Muscle of leg (tissue), 11 donors: ENCODE data around the gene INPP4B. TPM values are rescaled to one million over a fixed set of nuclear protein-coding genes. Genes with fewer than 3 reads are reported as not detected.

Source experiments
- DNase-seq: peaks from one replicate; pipeline ENCODE4 v3.0.0; 2013
- H3K27ac ChIP-seq: one replicate; pipeline ENCODE4 v1.5.1; 2013; ENCODE audit warnings: mild to moderate bottlenecking, low read length, control low read depth
- H3K27me3 ChIP-seq: one replicate; pipeline ENCODE4 v1.6.1; 2013; ENCODE audit warnings: low read length; ENCODE audit not compliant: control insufficient read depth, insufficient read depth
- H3K36me3 ChIP-seq: one replicate; pipeline ENCODE4 v1.6.1; 2013; ENCODE audit warnings: low read length; ENCODE audit not compliant: control insufficient read depth, insufficient read depth
- H3K4me1 ChIP-seq: one replicate; pipeline ENCODE4 v1.6.1; 2013; ENCODE audit warnings: low read length; ENCODE audit not compliant: control insufficient read depth, insufficient read depth
- H3K4me3 ChIP-seq: one replicate; pipeline ENCODE4 v1.5.1; 2013; ENCODE audit warnings: low read length, control low read depth
- H3K9me3 ChIP-seq: replicated peaks from 2 replicates; pipeline ENCODE4 v1.6.1; 2013; ENCODE audit warnings: low read depth, low read length; ENCODE audit not compliant: control insufficient read depth
- WGBS: methylation state at CpG from one replicate; pipeline ENCODE4 v1.1.5; 2013; ENCODE audit warnings: missing lambda C conversion rate; ENCODE audit not compliant: insufficient coverage; 5-methylcytosine and 5-hydroxymethylcytosine counted together
- polyA plus RNA-seq, 8 donors: library from polyadenylated mRNA; unstranded; fragments of 120-200 nt; gene quantifications; one replicate each; pipeline versions ENCODE4 v1.2.1 to v1.2.3, GENCODE V29; 2013; ENCODE audit warnings: inconsistent platforms in 1 of 8, low replicate concordance in 1 of 8; ENCODE audit not compliant: insufficient read length in 8 of 8, insufficient read depth in 1 of 8
- total RNA-seq: library from RNA; stranded (reverse); fragments of 120-200 nt; gene quantifications from one replicate; pipeline ENCODE4 v1.2.4, GENCODE V29; 2013

Gene INPP4B
- total and polyA plus RNA-seq, 9 donors, result 15.7 to 55.1 (median 30.6) TPM

DNA sequence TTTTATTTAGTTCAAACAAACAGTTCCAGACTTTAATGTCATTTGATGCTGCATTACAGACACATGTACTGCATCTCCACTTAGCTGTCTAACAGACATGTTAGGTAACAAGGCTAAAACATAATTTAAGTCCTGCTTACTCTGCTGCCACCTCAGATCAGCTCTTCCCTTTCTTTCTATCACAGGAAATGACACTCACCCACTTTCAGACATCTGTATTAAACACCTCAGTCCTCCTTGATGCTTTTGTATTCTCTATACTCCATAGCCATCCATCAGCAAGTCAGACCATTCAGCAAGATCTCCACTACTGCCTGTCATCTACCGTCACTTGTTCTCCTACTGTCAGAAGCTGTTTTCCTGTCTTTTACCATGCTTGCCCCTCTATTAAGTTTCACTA, 804.3 kb downstream of the INPP4B start:
- no peaks in the 10 kb centered on the region for H3K27me3 ChIP-seq
- H3K4me3 ChIP-seq, result no peak overlapping the region
- WGBS, result 80% methylated on average over 1 of the region's 1 CpG
- no peaks in the 10 kb centered on the region for H3K4me1 ChIP-seq
- DNase-seq, result no peak
- no peak overlapping the region for H3K27ac ChIP-seq
- no peaks in the 10 kb centered on the region for H3K9me3 ChIP-seq
- no peaks in the 10 kb centered on the region for H3K36me3 ChIP-seq

DNA sequence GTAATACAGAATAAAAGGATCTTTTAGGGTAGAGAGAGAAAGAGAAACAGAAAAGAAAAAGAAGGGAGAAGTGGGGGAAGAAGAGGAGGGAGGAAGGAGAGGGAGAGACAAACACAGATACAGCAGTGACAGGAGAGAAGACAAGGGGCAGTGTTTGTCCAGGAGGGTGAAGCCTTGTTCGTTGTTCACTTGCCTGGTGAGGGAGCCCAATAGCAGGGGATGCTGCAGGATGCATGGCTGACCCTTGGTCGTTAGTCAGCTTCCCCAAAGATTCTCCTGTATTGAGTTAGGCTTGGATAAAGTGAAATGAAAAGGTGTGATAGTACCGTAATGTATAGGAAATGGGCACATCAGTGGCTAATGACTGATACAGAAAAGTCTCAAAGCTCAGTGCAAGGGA, 806.1 kb downstream of the INPP4B start:
- no peaks in the 10 kb centered on the region for H3K27me3 ChIP-seq
- H3K36me3 ChIP-seq, result no peaks in the 10 kb centered on the region
- no peaks in the 10 kb centered on the region for H3K4me1 ChIP-seq
- no peak overlapping the region for H3K27ac ChIP-seq
- DNase-seq, result no peak
- H3K9me3 ChIP-seq, result no peaks in the 10 kb centered on the region
- WGBS, result 50% methylated on average over 2 of the region's 3 CpGs
- no peak overlapping the region for H3K4me3 ChIP-seq

DNA sequence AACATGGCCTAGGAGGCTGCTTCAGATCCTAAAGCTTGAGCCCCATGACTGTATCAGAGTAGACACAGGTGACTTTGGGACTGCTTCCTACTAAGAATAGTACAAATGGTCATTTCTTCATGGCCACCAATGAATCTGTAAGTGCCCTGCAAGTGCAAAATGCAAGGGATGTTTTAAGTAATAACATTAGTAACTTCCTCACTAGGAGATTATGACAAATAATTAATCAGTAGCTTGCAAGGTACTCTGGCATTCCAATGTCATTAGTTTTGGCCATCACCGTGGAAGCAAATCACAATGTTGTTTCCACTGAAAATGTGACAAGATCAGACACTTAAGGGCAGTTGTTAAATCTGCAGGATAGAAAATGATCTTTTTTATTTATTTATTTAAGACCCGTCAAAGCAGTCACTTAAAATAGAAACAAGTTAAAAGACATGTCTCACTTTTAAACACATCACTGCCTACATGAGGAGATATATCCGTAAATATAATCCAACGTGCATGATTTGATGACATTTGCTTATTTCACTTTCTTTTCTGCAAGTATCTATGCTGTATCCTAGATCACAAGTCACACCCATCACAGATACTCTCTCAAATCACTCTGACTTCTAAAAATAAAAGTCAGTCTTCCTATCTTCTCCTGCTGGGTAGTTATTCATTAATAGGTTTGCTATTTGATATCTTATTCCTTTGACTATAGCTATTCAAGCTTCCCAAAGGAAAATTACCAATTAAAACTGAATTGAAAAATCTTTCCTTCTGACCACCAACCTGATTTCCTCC, 809.1 kb downstream of the INPP4B start:
- no CpG with 5 or more reads among the region's 4 CpGs for WGBS
- Histone ChIP-seq H3K27ac (no peak overlapping the region), H3K27me3 (no peaks in the 10 kb centered on the region), H3K4me3 (no peak overlapping the region), H3K4me1 (no peaks in the 10 kb centered on the region), H3K36me3 (no peaks in the 10 kb centered on the region), H3K9me3 (no peaks in the 10 kb centered on the region)
- DNase-seq, result no peak

- no peak for DNase-seq
- H3K4me1 ChIP-seq, result no peaks in the 10 kb centered on the region
- H3K9me3 ChIP-seq, result no peaks in the 10 kb centered on the region
- no peak overlapping the region for H3K27ac ChIP-seq
- H3K27me3 ChIP-seq, result no peaks in the 10 kb centered on the region
- no peak overlapping the region for H3K4me3 ChIP-seq
- no peaks in the 10 kb centered on the region for H3K36me3 ChIP-seq
Observed at GRCh38 chr4:142035566-142035965, 810.5 kb downstream of the INPP4B start.

DNA sequence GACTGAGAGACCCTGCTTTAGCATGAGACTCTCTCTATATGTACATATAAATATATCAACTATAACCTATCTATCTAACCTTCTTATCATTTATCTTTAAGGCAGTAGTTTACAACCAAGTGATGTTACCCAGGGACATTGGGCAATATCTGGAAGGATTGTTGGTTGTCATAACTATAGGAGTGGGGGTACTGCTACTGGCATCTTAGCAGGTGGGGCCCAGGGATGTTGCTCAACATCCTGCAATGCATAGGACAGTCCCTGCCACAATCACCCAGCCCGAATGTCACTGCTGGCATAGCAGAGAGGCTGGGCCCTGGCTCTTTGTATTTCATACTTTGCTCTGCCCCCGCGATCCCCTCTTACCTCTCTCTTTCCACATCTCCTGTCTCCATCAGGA, 812.0 kb downstream of the INPP4B start:
- no peak overlapping the region for H3K27ac ChIP-seq
- no peaks in the 10 kb centered on the region for H3K36me3 ChIP-seq
- no peak overlapping the region for H3K4me3 ChIP-seq
- no peaks in the 10 kb centered on the region for H3K27me3 ChIP-seq
- WGBS, result 100% methylated on average over 3 of the region's 3 CpGs
- no peaks in the 10 kb centered on the region for H3K9me3 ChIP-seq
- H3K4me1 ChIP-seq, result no peaks in the 10 kb centered on the region
- no peak for DNase-seq

DNA sequence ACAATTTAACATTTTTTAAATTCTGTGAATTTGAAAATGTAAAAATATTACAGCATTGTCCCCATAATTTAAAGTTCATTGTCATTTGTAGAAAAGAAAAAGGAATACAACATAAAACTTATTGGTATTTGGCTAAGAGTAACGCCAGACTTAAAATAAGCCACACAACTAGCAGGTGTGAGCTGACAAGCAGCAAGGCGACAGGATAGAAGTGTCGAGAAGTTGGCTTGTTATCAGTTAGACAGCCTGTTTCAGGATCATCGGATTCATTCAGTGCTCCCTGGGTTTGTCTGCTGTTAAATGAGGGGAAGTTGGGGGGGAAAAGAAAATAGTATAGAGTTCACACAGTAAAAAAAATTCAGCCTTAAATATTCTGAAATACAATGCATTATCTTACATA, 816.1 kb downstream of the INPP4B start:
- no peaks in the 10 kb centered on the region for H3K4me1 ChIP-seq
- no peaks in the 10 kb centered on the region for H3K27me3 ChIP-seq
- no peak overlapping the region for H3K27ac ChIP-seq
- no peaks in the 10 kb centered on the region for H3K9me3 ChIP-seq
- WGBS, result 40% methylated on average over 1 of the region's 4 CpGs
- no peak for DNase-seq
- H3K4me3 ChIP-seq, result no peak overlapping the region
- no peaks in the 10 kb centered on the region for H3K36me3 ChIP-seq

- DNase-seq, result no peak
- H3K27me3 ChIP-seq, result no peaks in the 10 kb centered on the region
- H3K4me3 ChIP-seq, result no peak overlapping the region
- no CpG with 5 or more reads among the region's 2 CpGs for WGBS
- no peaks in the 10 kb centered on the region for H3K36me3 ChIP-seq
- no peak overlapping the region for H3K27ac ChIP-seq
- no peaks in the 10 kb centered on the region for H3K9me3 ChIP-seq
- H3K4me1 ChIP-seq, result no peaks in the 10 kb centered on the region
Observed at GRCh38 chr4:142021761-142022160, 824.3 kb downstream of the INPP4B start.

GRCh38 chr4:142021181-142021580, 824.9 kb downstream of the INPP4B start:
- Histone ChIP-seq H3K4me1 (no peaks in the 10 kb centered on the region), H3K27ac (no peak overlapping the region), H3K27me3 (no peaks in the 10 kb centered on the region), H3K9me3 (no peaks in the 10 kb centered on the region), H3K4me3 (no peak overlapping the region), H3K36me3 (no peaks in the 10 kb centered on the region)
- whole genome bisulfite sequencing, result no CpG with 5 or more reads among the region's 1 CpG
- DNase-seq, result no peak

DNA sequence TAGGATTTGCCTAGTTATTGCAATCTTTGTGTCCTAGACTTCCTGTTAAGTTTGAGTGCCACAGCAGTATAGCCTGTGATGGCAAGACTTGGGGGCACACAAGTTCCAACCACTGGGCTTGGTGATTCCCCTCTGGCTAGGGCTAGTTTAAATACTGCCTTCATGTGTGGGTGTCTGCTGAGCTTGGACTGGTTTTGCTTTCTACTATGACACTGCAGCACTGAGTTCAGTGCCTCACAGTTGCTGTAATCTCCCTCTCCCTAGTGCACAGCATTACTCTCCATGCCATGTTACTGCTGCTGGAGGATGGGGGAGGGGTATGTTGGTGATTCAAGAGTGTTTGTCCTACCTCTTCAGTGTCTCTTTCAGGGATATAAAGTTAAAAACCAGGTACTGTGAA, 830.1 kb downstream of the INPP4B start:
- no peaks in the 10 kb centered on the region for H3K4me1 ChIP-seq
- no peak for DNase-seq
- no peaks in the 10 kb centered on the region for H3K36me3 ChIP-seq
- H3K4me3 ChIP-seq, result no peak overlapping the region
- H3K27me3 ChIP-seq, result no peaks in the 10 kb centered on the region
- no peak overlapping the region for H3K27ac ChIP-seq
- no peaks in the 10 kb centered on the region for H3K9me3 ChIP-seq

GRCh38 chr4:142009751-142010150, 836.4 kb downstream of the INPP4B start:
- DNase-seq, result no peak
- no peak overlapping the region for H3K4me3 ChIP-seq
- H3K4me1 ChIP-seq, result no peaks in the 10 kb centered on the region
- H3K27me3 ChIP-seq, result no peaks in the 10 kb centered on the region
- WGBS, result no CpG with 5 or more reads among the region's 2 CpGs
- H3K9me3 ChIP-seq, result peaks cover 3% of the 10 kb centered on the region
- H3K36me3 ChIP-seq, result no peaks in the 10 kb centered on the region
- no peak overlapping the region for H3K27ac ChIP-seq

DNA sequence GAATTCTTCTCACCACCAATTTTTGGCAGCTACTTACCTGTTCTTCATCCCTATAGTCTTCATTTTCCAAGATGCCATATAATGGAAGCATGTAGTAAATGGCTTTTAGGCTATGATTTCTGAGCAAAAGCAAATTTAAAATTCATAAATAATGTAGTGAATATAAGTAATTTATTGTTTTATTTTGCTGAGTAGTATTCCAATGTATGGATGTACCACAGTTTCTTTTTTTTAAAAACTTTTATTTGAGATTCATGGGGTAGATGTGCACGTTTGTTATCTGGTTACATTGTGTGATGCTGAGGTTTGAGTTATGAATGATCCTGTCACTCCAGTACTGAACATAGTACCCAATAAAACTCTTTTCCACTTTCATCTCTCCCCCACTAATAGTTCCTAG, 840.6 kb downstream of the INPP4B start:
- Histone ChIP-seq H3K27me3 (no peaks in the 10 kb centered on the region), H3K9me3 (peaks cover 3% of the 10 kb centered on the region), H3K36me3 (no peaks in the 10 kb centered on the region), H3K27ac (no peak overlapping the region), H3K4me1 (no peaks in the 10 kb centered on the region), H3K4me3 (no peak overlapping the region)
- DNase-seq, result no peak
- WGBS, result no CpG with 5 or more reads among the region's 1 CpG
